Nephron (organoid): ENCODE data around the gene GARIN5B.

Experiments used
- H3K27ac Mint-ChIP-seq, 3 experiments: 2 replicates each; pipeline ENCODE4 v1.8.0; 2020; ENCODE audit warnings: mixed read lengths in 3 of 3, mild to moderate bottlenecking in 2 of 3, moderate library complexity in 1 of 3
- H3K27me3 Mint-ChIP-seq: 2 replicates; pipeline ENCODE4 v1.8.0; 2021; ENCODE audit warnings: low read depth, mild to moderate bottlenecking, moderate library complexity, mixed read lengths
- H3K36me3 Mint-ChIP-seq: 2 replicates; pipeline ENCODE4 v1.8.0; 2020; ENCODE audit warnings: low read depth, mixed read lengths
- H3K4me1 Mint-ChIP-seq: 2 replicates; pipeline ENCODE4 v1.8.0; 2020; ENCODE audit warnings: mixed read lengths
- H3K4me3 Mint-ChIP-seq, 3 experiments: 2 replicates each; pipeline ENCODE4 v1.8.0; 2020; ENCODE audit warnings: mild to moderate bottlenecking in 3 of 3, mixed read lengths in 3 of 3, moderate library complexity in 2 of 3
- H3K9me3 Mint-ChIP-seq: 2 replicates; pipeline ENCODE4 v1.8.0; 2020; ENCODE audit warnings: mixed read lengths
- CTCF ChIP-seq, 3 experiments: fragments of 200-600 bp; sonication (generic); IDR thresholded peaks; one replicate each; pipeline ENCODE4 v1.5.0; 2021; ENCODE audit warnings: antibody characterized with exemption in 3 of 3; ENCODE audit not compliant: unreplicated experiment in 3 of 3

Gene GARIN5B

DNA sequence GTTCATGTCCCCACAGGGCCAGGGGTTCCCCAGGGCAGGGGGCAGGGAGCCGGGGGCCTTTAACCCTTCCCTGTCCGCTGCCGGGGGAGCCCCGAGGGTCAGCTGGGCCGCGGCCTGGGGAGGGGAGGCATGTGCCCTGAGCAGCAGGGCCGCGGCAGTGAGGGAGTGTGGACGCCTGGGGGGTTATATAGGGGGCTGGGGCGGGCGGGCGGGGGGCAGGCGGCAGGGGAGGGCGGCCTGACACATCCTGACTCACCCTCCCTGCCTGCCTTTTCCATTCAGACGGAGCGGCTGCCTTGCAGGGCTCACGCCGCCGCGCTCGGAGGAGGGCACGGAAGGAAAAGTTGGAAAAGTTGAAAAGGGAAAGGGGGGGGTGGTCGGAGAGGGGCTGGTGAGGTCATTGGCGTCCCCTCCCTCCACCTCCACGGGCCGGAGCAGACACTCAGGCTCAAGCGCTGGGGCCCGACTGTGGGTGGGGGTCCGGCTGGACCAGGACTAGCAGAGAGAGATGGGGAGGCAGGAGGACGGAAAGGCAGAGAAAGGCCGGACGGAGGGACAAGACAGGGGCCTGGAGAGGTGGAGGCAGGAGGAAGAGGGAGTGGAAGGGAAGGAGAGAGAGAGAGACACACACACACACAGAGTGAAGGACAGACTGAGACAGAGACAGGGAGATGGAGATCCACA, 7.4 kb upstream of the GARIN5B start, which contains the start of gene IL11:
Gene IL11, minus strand, starts transcription at position 159 of the 684 bp plus-strand sequence. Its CDS starts 153 bp downstream, at position 6.
- H3K9me3 Mint-ChIP-seq, result no peaks in the 10 kb centered on the region
- H3K27ac Mint-ChIP-seq, result peak within 1 kb of the TSS in 2 of 3 experiments; percentile 10 to 51
- TF ChIP-seq CTCF (IDR thresholded peaks at IDR 0.05; ENCODE audit: unreplicated experiment in 3 of 3), result no peak
- no peaks in the 10 kb centered on the region for H3K36me3 Mint-ChIP-seq
- H3K4me1 Mint-ChIP-seq, result peaks cover 13% of the 10 kb centered on the region
- peaks cover 44% of the 10 kb centered on the region for H3K27me3 Mint-ChIP-seq
- peak within 1 kb of the TSS; percentile 75 to 84 (median 83) for H3K4me3 Mint-ChIP-seq

- no peaks in the 10 kb centered on the region for H3K9me3 Mint-ChIP-seq
- no peaks in the 10 kb centered on the region for H3K36me3 Mint-ChIP-seq
- H3K27ac Mint-ChIP-seq, result no peak overlapping the region
- H3K4me3 Mint-ChIP-seq, result peak overlapping the region; percentile 75 to 84 (median 83)
- no peak for TF ChIP-seq CTCF (IDR thresholded peaks at IDR 0.05; ENCODE audit: unreplicated experiment in 3 of 3)
- H3K4me1 Mint-ChIP-seq, result peaks cover 13% of the 10 kb centered on the region
- peaks cover 44% of the 10 kb centered on the region for H3K27me3 Mint-ChIP-seq
Measured at GRCh38 chr19:55369653-55370304, 6.7 kb upstream of the GARIN5B start.

- peaks cover 12% of the 10 kb centered on the region for H3K4me1 Mint-ChIP-seq
Measured at GRCh38 chr19:55368701-55369563, 5.9 kb upstream of the GARIN5B start.

GRCh38 chr19:55368106-55368505, 5.0 kb upstream of the GARIN5B start:
- peaks cover 39% of the 10 kb centered on the region for H3K27me3 Mint-ChIP-seq
- H3K27ac Mint-ChIP-seq, result no peak overlapping the region
- H3K4me1 Mint-ChIP-seq, result peaks cover 7% of the 10 kb centered on the region
- H3K4me3 Mint-ChIP-seq, result no peak overlapping the region
- H3K36me3 Mint-ChIP-seq, result no peaks in the 10 kb centered on the region
- H3K9me3 Mint-ChIP-seq, result no peaks in the 10 kb centered on the region
- no peak for TF ChIP-seq CTCF (IDR thresholded peaks at IDR 0.05; ENCODE audit: unreplicated experiment in 3 of 3)

More at GRCh38 chr19:55368701-55369563, 5.9 kb upstream of the GARIN5B start:
- peak overlapping the region in 2 of 3 experiments; percentile 14 to 52 for H3K4me3 Mint-ChIP-seq
- no peaks in the 10 kb centered on the region for H3K9me3 Mint-ChIP-seq
- H3K36me3 Mint-ChIP-seq, result no peaks in the 10 kb centered on the region
- no peak overlapping the region for H3K27ac Mint-ChIP-seq
- H3K27me3 Mint-ChIP-seq, result peaks cover 43% of the 10 kb centered on the region
- TF ChIP-seq CTCF (IDR thresholded peaks at IDR 0.05; ENCODE audit: unreplicated experiment in 3 of 3), result no peak

DNA sequence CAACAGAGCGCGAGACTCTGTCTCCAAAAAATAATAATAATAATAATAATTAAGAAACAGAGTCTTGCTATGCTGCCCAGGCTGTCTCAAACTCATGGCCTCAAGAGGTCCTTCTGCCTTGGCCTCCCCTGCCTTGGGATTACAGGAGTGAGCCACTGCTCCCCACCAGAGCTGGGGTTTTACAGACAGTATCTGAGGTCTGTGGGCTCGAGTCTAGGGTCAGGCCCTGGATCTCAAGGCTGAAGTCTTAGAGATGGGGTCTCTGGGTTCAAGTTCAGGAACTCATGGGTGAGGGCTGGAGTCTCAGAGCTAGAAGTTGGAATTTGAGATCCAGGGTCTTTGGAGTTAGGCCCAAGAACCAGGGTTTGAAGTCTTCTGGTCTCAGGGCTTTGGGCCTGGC, 3.7 kb upstream of the GARIN5B start:
- H3K27ac Mint-ChIP-seq, result no peak overlapping the region
- H3K27me3 Mint-ChIP-seq, result peaks cover 34% of the 10 kb centered on the region
- H3K36me3 Mint-ChIP-seq, result no peaks in the 10 kb centered on the region
- H3K4me3 Mint-ChIP-seq, result peak overlapping the region in 1 of 3 experiments; percentile 49
- no peaks in the 10 kb centered on the region for H3K9me3 Mint-ChIP-seq
- no peak for TF ChIP-seq CTCF (IDR thresholded peaks at IDR 0.05; ENCODE audit: unreplicated experiment in 3 of 3)
- H3K4me1 Mint-ChIP-seq, result peaks cover 7% of the 10 kb centered on the region
